ENCODE results near the gene RPS6KC1.
"Not testable (repeated sequence)": the region's sequence is repeated elsewhere in the genome, so short reads cannot be mapped to it uniquely, and the experiment has no call there.

The RPS6KC1 gene

GRCh38 chr1:213110349-213111300 is 59.6 kb downstream of the RPS6KC1 start:
- TF ChIP-seq, protein P1, sequence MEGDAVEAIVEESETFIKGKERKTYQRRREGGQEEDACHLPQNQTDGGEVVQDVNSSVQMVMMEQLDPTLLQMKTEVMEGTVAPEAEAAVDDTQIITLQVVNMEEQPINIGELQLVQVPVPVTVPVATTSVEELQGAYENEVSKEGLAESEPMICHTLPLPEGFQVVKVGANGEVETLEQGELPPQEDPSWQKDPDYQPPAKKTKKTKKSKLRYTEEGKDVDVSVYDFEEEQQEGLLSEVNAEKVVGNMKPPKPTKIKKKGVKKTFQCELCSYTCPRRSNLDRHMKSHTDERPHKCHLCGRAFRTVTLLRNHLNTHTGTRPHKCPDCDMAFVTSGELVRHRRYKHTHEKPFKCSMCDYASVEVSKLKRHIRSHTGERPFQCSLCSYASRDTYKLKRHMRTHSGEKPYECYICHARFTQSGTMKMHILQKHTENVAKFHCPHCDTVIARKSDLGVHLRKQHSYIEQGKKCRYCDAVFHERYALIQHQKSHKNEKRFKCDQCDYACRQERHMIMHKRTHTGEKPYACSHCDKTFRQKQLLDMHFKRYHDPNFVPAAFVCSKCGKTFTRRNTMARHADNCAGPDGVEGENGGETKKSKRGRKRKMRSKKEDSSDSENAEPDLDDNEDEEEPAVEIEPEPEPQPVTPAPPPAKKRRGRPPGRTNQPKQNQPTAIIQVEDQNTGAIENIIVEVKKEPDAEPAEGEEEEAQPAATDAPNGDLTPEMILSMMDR (conservative IDR thresholded peaks at IDR 0.05; ENCODE audit: low read length) = no peak
- TF ChIP-seq EZH2phosphoT487 (IDR thresholded peaks at IDR 0.05; ENCODE audit: borderline replicate concordance) = no peak
- Histone ChIP-seq H3K36me3 (ENCODE audit: insufficient read depth, low read length) (peaks cover 4% of the 10 kb centered on the region; the same call in 1 of the 2 replicates), H3K9me3 (ENCODE audit: insufficient read depth, low read depth, low read length) (no peaks in the 10 kb centered on the region), H2AFZ (ENCODE audit: low read length) (no peak overlapping the region), H3K4me3 (ENCODE audit: low read length, poor library complexity, severe bottlenecking) (no peak overlapping the region), H3K27me3 (ENCODE audit: insufficient read depth, low read length, poor library complexity, severe bottlenecking) (no peaks in the 10 kb centered on the region), H3F3A (ENCODE audit: low read depth) (no peaks in the 10 kb centered on the region), H4K20me1 (ENCODE audit: insufficient read depth, low read length, poor library complexity, severe bottlenecking) (peaks cover 8% of the 10 kb centered on the region), H3K9ac (ENCODE audit: low read depth, low read length, poor library complexity, severe bottlenecking) (no peak overlapping the region), H3K4me2 (ENCODE audit: low read depth, low read length, poor library complexity, severe bottlenecking) (no peak overlapping the region), H3K4me1 (ENCODE audit: insufficient read depth, low read length, poor library complexity, severe bottlenecking) (peaks cover 10% of the 10 kb centered on the region), H3K9me2 (replicated peaks; ENCODE audit: low read depth, low read length) (no peaks in the 10 kb centered on the region), H3K79me2 (ENCODE audit: insufficient read depth, low read length) (no peaks in the 10 kb centered on the region)

DNA sequence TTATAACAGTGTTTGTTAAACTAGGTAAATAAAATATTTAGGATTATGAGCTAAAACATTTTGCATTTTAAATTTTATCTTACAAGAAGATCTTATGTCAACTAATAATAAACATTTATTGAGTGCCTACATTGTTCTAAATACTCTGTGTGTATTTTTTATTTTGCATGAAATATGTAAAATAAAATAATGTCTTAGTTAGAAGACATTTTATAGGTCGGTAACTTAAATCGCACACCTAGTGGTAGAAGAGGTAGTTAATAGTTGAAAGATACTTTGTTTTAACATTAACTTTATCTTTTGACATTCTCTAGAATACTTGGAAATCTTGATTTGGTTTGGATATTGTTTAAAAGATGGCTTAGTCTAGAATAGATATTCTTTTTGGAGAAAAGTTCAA is 60.5 kb downstream of the RPS6KC1 start:
- Histone ChIP-seq H3K4me2 (ENCODE audit: low read depth, low read length, poor library complexity, severe bottlenecking) (no peak overlapping the region), H3K4me3 (ENCODE audit: low read length, poor library complexity, severe bottlenecking) (no peak overlapping the region), H2AFZ (ENCODE audit: low read length) (no peak overlapping the region), H3K4me1 (ENCODE audit: insufficient read depth, low read length, poor library complexity, severe bottlenecking) (peaks cover 10% of the 10 kb centered on the region), H3F3A (ENCODE audit: low read depth) (no peaks in the 10 kb centered on the region), H4K20me1 (ENCODE audit: insufficient read depth, low read length, poor library complexity, severe bottlenecking) (peaks cover 8% of the 10 kb centered on the region), H3K36me3 (ENCODE audit: insufficient read depth, low read length) (peaks cover 4% of the 10 kb centered on the region; the same call in 1 of the 2 replicates), H3K9ac (ENCODE audit: low read depth, low read length, poor library complexity, severe bottlenecking) (no peak overlapping the region), H3K9me2 (replicated peaks; ENCODE audit: low read depth, low read length) (no peaks in the 10 kb centered on the region), H3K27me3 (ENCODE audit: insufficient read depth, low read length, poor library complexity, severe bottlenecking) (no peaks in the 10 kb centered on the region), H3K9me3 (ENCODE audit: insufficient read depth, low read depth, low read length) (no peaks in the 10 kb centered on the region), H3K79me2 (ENCODE audit: insufficient read depth, low read length) (no peaks in the 10 kb centered on the region)
- TF ChIP-seq, protein P1 (conservative IDR thresholded peaks at IDR 0.05; ENCODE audit: low read length) = no peak
- no peak for TF ChIP-seq EZH2phosphoT487 (IDR thresholded peaks at IDR 0.05; ENCODE audit: borderline replicate concordance)

DNA sequence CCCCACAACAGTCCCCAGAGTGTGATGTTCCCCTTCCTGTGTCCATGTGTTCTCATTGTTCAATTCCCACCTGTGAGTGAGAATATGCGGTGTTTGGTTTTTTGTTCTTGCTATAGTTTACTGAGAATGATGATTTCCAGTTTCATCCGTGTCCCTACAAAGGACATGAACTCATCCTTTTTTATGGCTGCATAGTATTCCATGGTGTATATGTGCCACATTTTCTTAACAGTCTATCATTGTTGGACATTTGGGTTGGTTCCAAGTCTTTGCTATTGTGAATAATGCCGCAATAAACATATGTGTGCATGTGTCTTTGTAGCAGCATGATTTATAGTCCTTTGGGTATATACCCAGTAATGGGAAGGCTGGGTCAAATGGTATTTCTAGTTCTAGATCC is 61.7 kb downstream of the RPS6KC1 start:
- H3K4me3 ChIP-seq (ENCODE audit: low read length, poor library complexity, severe bottlenecking); H3K79me2 ChIP-seq (ENCODE audit: insufficient read depth, low read length); H3K27me3 ChIP-seq (ENCODE audit: insufficient read depth, low read length, poor library complexity, severe bottlenecking); H3F3A ChIP-seq (ENCODE audit: low read depth); H3K9me3 ChIP-seq (ENCODE audit: insufficient read depth, low read depth, low read length); H3K9ac ChIP-seq (ENCODE audit: low read depth, low read length, poor library complexity, severe bottlenecking); H3K36me3 ChIP-seq (ENCODE audit: insufficient read depth, low read length); H2AFZ ChIP-seq (ENCODE audit: low read length); H4K20me1 ChIP-seq (ENCODE audit: insufficient read depth, low read length, poor library complexity, severe bottlenecking); H3K9me2 ChIP-seq (replicated peaks; ENCODE audit: low read depth, low read length); H3K4me2 ChIP-seq (ENCODE audit: low read depth, low read length, poor library complexity, severe bottlenecking): not testable (repeated sequence)
- H3K4me1 ChIP-seq (ENCODE audit: insufficient read depth, low read length, poor library complexity, severe bottlenecking) = peaks cover 10% of the 10 kb centered on the region

DNA sequence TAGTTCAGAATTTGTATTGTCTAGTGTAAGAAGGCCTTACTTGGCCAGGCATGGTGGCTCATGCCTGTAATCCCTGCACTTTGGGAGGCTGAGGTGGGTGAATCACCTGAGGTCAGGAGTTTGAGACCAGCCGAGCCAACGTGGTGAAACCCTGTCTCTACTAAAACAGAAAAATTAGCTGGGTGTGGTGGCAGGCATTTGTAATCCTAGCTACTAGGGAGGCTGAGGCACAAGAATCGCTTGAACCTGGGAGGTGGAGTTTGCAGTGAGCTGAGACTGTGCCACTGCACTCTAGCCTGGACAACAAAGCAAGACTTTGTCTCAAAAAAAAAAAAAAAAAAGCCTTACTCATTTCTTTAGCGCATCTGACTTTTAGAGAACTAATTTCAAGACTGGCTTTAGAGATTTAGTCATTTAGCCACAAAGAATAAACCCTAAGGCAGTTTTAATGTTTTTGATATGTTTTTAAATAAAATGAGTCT is 66.7 kb downstream of the RPS6KC1 start:
- H4K20me1 ChIP-seq (ENCODE audit: insufficient read depth, low read length, poor library complexity, severe bottlenecking); H3K9ac ChIP-seq (ENCODE audit: low read depth, low read length, poor library complexity, severe bottlenecking); H3K9me2 ChIP-seq (replicated peaks; ENCODE audit: low read depth, low read length); H3K36me3 ChIP-seq (ENCODE audit: insufficient read depth, low read length); H2AFZ ChIP-seq (ENCODE audit: low read length); H3K4me2 ChIP-seq (ENCODE audit: low read depth, low read length, poor library complexity, severe bottlenecking); H3K4me1 ChIP-seq (ENCODE audit: insufficient read depth, low read length, poor library complexity, severe bottlenecking); H3F3A ChIP-seq (ENCODE audit: low read depth); H3K4me3 ChIP-seq (ENCODE audit: low read length, poor library complexity, severe bottlenecking); H3K27me3 ChIP-seq (ENCODE audit: insufficient read depth, low read length, poor library complexity, severe bottlenecking); H3K9me3 ChIP-seq (ENCODE audit: insufficient read depth, low read depth, low read length); H3K79me2 ChIP-seq (ENCODE audit: insufficient read depth, low read length): not testable (repeated sequence)

Measured in Loucy (cell line).